GM21576 (cell line): ENCODE measurements around the gene BCAS4.
"Not testable (repeated sequence)": the region's sequence is repeated elsewhere in the genome, so short reads cannot be mapped to it uniquely, and the experiment has no call there.

Experiments used
- ATAC-seq: cut with Tn5 transposase; IDR thresholded peaks from one replicate; pipeline ENCODE4 v1.9.1; 2021; ENCODE audit warnings: mild to moderate bottlenecking, moderate library complexity; ENCODE audit not compliant: unreplicated experiment

The BCAS4 gene

DNA sequence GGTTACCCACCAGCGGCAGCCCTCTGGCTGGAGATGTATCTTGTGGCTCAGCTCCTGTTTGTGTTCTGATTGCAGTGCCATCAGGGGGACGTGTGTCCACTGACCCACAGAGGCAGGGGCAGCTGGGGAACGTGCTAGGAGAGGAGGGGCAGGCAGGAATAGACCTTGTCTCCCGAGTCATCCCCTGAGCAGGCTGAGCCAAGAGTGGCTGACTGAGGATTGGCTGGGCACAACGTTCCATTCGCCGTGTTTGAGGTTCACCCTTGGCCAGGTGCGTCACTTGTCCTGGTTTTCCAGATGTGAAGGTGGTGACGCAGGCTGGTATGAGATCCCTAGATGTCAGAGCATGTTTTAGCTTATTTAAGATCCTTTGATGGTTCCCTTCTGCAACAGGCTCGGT lies 78.7 kb downstream of the BCAS4 start:
- ATAC-seq: no peak

DNA sequence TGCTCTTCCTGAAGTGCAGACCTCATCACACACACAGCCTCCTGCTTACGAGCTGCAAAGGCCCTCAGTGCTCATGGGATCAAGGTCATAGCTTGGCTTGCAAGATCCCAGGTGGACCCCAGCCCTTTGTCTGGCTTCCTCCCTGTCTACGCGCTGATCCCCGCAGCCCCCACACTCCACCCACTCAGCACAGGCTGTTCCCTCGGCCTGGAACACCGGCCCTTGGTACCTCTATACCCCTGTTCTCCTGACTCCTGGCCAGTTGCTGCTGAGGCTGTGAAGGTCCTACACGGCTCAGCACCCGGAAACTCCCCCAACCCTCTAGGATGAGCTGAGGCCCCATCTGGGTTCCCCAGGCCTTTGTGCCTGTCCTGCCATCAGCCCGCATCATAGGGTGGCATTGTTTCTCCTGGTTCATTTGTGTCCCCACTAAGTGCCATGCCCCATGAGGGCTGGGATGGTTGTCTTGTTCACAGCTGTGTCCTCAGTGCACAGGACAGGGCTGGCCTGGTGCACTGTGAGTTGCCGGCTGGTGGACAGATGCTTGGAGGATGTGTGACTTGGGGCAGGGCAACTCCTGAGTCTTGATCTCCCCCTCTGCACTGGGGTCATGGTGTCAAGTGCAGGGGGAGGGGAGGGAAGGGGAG lies 79.4 kb downstream of the BCAS4 start:
- ATAC-seq: no peak

DNA sequence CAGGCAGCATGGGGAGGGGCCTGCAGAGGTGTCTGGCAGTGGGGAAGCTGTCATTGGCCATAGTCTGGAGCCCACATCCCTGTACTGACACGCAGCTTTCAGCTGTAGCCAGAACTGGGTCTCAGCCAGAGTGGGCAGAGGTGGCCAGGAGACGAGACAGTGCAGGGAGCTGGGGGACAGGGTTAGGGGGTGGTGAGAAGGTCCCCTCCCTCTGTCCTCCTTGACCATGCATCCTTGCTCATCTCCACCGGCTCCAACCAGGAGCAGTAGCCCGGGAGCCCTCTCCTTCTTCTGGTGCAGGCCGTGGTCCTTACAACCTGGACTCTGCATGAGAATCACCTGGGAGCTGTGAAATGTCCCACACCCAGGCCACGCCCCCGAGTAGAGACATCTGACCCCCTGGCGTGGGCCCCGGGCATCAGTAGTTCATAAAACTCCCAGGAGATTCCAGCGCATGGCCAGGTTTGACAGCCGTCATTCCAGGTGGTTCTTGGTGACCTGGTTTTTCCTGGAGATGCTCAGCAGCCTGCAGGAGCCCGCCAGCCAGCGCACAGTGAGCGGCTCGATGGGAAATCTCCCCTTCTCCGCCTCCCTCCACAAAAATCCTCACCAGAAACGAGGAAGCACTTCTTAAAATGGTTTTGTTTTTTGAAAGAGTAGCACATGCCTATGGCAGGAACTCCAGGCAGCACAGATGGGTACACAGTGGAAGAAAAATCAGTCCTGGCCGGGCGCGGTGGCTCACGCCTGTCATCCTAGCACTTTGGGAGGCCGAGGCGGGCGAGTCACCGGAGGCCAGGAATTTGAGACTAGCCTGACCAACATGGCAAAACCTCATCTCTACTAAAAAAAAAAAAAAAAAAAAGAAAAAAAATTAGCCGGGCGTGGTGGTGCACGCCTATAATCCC lies 80.2 kb downstream of the BCAS4 start:
- no peak for ATAC-seq

DNA sequence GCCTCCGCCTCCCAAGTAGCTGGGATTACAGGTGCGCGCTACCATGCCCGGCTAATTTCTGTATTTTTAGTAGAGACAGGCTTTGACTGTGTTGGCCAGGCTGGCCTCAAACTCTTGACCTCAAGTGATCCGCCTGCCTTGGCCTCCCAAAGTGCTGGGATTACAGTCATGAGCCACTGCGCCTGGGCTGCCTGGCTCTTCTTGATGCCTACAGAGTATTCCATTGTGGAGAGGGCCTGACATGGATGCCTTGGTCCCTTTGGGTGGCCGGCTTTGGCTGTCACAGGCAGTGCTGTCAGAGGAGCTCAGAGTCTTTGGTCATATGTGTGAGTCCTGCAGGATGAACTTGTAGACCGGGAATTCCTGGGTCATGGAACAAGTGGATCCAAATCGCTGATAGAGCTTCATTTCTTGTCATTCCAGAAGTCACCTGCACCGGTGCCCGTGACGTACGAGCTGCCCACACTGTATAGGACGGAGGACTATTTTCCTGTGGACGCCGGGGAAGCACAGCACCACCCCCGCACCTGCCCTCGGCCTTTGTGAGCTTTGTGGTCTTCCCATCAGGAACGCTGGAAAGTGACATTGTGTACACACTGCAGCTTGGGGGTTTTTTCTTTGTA lies 81.3 kb downstream of the BCAS4 start:
- ATAC-seq: no peak

DNA sequence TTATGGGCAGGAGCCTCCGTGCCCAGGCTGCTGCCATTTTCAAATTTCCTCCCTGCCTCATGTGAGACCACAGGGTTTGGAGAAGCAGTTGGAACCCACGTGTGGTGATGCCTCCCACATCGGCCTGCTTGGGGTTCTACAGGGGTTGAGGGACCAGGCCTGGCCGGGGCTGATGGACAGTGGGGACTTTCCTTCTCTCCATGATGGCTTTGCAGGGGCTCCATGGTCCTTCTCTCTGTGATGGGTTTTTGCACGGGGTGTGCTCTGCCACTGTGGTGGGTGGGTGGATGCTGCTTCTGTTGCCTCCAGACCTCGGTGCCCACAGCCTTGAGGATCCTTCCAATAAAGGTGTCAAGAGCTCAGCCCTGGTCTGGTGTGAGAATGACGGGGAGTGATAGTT lies 82.0 kb downstream of the BCAS4 start:
- ATAC-seq: no peak

- no peak for ATAC-seq
These were observed 82.4 kb downstream of the BCAS4 start for GRCh38 chr20:50877232-50877743.

DNA sequence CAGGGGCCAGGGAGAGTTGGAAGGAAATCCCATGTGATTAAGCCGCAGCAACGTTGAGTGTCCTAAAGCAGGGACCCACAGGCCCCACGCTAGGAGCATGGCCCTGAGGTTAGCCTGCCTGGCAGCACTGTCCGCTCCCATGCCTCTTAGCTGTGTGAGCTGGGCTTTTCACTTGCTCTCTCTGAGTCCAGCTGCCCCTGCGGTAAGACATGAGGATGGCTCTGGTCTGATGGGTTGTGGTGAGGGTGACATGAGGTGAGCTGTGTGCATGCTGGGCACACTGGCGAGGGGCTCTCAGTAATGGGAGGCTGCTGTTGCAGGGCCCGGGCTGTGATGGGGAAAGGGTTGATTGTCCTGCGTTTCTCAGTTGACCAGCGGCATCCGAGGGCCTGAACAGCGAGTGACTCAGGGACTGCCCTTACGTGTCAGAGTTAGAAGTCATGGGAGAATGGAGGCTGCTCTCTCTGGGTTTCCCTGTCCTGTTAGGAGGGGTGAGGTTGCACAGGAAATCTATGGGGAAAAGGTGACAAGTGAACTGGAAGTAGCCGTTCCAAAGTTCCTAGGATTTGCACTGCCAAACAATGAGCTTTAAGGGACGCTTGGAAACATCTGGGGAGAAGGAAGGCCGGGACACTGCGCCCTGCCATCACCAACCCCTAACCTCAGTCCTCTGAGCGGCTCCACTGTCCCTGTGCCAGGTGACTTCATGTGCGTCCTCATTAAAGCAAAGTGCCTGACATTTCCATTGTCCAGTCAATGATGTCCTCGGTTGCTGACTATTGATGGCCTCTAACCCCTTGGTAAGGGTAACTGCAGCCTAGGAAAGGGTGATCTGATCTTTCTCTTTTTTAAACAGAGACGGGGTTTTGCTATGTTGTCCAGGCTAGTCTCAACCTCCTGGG lies 85.0 kb downstream of the BCAS4 start:
- ATAC-seq: no peak

GRCh38 chr20:50881759-50882424 lies 87.0 kb downstream of the BCAS4 start:
- ATAC-seq: not testable (repeated sequence)

GRCh38 chr20:50883856-50884255 lies 89.0 kb downstream of the BCAS4 start:
- no peak for ATAC-seq

GRCh38 chr20:50885068-50885467 lies 90.2 kb downstream of the BCAS4 start:
- no peak for ATAC-seq

DNA sequence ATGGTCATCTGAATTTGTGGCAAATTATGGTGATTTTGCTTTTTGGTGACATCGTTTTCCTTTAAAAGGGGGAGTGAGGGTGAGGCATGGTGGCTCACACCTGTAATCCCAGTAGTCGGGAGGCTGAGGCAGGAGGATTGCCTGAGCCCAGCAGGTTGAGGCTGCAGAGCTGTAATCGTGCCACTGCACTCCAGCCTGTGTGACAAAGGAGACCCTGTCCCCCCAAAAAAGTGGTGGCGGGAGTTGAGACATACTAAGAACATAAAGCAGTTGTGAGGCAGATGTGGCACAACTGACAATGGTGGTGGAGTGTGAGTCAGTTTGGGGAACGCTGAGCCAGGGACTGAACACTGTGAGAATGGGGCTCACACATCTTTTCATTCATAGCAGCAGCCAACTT lies 90.9 kb downstream of the BCAS4 start:
- ATAC-seq: no peak

GRCh38 chr20:50886184-50886790 lies 91.4 kb downstream of the BCAS4 start:
- ATAC-seq: no peak

DNA sequence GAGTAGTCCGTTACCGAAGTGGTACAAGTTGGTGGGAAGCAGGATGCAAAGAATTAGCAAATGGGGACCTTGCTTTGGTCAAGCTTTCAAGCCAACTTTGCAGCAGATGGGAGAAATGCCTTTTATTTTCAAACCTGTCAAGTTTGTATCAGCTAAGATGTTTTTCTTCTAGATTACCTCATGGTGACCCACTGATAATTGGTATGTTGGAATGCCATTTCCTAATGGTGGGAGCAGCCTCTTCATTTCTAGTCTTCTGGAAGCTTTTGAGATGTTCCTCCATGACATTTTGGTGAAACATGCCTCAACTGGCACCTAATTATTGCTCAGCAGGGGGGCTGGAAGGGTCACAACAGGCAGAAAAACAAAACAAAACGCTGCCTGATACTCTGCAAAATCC lies 92.7 kb downstream of the BCAS4 start:
- no peak for ATAC-seq

- ATAC-seq: no peak
These were observed 96.3 kb downstream of the BCAS4 start for GRCh38 chr20:50891138-50891537.

GRCh38 chr20:50892394-50892793 lies 97.5 kb downstream of the BCAS4 start:
- no peak for ATAC-seq

- ATAC-seq: no peak
These were observed 98.8 kb downstream of the BCAS4 start for GRCh38 chr20:50893620-50894019.

GRCh38 chr20:50895111-50895830 lies 100.4 kb downstream of the BCAS4 start:
- no peak for ATAC-seq

DNA sequence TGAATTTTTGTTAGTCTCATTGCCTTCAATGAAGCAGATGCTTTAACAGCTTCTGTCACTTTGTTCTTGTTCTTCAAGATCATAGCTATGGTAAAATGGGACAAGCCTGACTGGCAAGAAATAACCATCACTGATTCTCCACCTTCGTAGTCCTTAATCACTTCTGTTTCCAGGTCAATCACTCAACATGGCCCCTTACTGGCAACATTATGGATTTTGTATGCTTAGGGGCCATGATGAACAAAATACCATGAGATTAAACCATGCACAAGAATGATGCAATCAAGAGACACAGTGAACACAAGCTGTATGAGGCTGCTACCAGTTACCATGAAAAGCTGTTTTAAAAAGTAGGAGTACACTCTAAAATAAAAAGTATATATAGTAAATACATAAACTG lies 103.6 kb downstream of the BCAS4 start:
- ATAC-seq: no peak

GRCh38 chr20:50900261-50900660 lies 105.4 kb downstream of the BCAS4 start:
- ATAC-seq: no peak
